ENCODE data around the gene TMEM164.

Gene TMEM164

DNA sequence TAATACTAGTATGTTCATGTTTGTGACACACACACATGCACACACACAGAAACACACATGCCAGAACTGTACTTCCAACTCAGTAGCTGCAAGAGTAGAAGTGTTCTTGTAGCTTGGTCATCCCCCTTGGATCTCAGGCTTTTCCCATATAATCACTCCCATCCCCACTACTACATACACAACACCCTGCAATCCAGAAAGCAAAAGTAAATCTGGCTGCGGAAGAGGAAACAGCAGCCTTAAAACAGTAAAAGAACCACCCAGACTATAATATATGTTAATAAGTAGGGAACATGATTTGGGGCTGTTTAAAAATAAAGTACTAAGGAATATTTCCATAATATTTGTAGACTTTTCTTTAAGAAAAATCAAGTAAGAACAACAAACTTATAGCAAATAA, 211.8 kb downstream of the TMEM164 start:
- DNase-seq = no peak

GRCh38 chrX:110215411-110215810, 212.5 kb downstream of the TMEM164 start:
- no peak for DNase-seq

DNA sequence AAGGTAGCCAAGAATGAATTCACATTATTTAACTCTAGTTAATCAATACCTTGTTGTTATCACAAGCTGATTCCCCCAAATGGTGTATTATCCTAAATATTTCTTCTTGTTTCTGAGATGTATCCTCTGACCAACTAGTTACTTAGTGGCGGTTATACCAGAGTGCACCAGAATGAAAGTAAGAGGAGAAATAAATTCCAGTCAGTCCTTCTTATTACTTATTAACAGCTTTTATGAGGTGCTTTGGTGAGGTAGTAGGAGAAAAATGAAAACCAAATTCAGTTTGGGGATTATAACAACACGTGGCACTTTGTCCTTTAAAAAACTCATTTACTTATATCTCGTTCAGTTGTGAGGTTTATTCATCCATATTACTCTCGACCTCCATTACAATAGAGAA, 213.1 kb downstream of the TMEM164 start:
- no peak for DNase-seq

GRCh38 chrX:110218591-110218990, 215.7 kb downstream of the TMEM164 start:
- peak in 1 of 2 donors; percentile 29 for DNase-seq

GRCh38 chrX:110219920-110220319, 217.0 kb downstream of the TMEM164 start:
- no peak for DNase-seq

DNA sequence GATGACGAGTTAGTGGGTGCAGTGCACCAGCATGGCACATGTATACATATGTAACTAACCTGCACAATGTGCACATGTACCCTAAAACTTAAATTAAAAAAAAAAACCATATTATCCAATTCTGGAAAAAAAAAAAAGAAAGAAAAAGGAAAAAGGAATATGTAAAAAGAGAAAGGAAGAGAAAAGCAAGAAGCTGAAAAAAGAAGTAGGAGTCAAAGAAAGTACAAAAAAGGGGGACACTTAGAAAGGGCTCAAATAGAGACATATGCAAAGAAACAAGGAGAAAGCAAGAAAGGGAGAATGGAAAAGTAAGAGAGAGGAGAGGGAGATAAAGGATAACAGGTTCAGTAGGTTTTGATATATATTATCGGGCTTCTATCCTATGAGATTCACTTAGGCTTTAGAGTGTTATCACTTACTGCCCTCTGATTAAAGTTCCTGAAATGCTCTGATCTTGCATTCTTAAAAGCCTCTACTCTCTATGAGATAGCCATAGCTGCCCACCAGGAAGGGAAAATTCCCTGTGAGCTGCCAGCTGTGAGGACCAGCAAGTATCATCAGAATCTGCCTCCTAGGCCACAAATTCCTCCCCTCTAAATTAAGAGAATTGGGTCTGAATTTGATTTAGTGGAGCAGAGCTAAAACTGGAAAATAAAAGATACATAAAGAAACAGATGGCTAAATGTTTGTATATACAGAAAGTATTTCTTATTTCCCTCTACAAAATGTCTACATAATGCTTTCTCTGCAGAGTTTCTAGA, 219.8 kb downstream of the TMEM164 start:
- no peak for DNase-seq

- no peak for DNase-seq
These were observed 222.2 kb downstream of the TMEM164 start for GRCh38 chrX:110224926-110225617.

DNA sequence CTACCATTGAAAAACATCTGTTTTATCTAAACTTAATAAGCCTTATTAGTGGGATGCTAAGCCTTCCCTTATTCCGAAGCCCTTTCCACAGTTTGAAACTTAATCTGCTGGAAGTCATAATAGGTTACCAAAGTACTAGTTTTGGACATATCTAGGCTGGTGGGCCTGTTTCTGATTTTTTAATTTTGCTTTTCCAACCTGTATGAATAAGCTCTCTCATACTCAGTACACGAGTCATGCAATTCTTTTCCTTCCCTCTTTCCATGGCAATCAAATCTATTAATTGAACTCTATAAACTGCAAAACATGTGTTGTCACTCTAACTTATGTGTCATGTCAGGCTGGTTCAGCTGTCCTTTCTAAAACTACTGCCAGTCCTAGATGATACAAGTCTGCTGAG, 224.0 kb downstream of the TMEM164 start:
- no peak for DNase-seq

Measured in inflammatory macrophage (primary cell).